Adipocyte (in vitro differentiated cells): ENCODE measurements around the gene PSIP1.
"Not testable (repeated sequence)": the region's sequence is repeated elsewhere in the genome, so short reads cannot be mapped to it uniquely, and the experiment has no call there.

Experiments
- DNase-seq: peaks from one replicate; pipeline ENCODE4 v3.0.0-alpha.2; 2015; ENCODE audit warnings: low read depth
- H3K27me3 ChIP-seq: replicated peaks from 2 replicates; pipeline ENCODE4 v1.7.0; 2013; ENCODE audit warnings: mild to moderate bottlenecking, low read length, moderate library complexity; ENCODE audit not compliant: control insufficient read depth, insufficient read depth
- H3K36me3 ChIP-seq: 2 replicates; pipeline ENCODE4 v1.7.0; 2013; ENCODE audit warnings: low read length, mild to moderate bottlenecking, moderate library complexity; ENCODE audit not compliant: control insufficient read depth, insufficient read depth, severe bottlenecking
- H3K4me1 ChIP-seq: 2 replicates; pipeline ENCODE4 v1.7.0; 2013; ENCODE audit warnings: mild to moderate bottlenecking, low read length, moderate library complexity; ENCODE audit not compliant: control insufficient read depth, insufficient read depth
- H3K4me3 ChIP-seq: 2 replicates; pipeline ENCODE4 v1.7.0; 2013; ENCODE audit warnings: mild to moderate bottlenecking, low read length, moderate library complexity
- H3K9ac ChIP-seq: 2 replicates; pipeline ENCODE4 v1.7.0; 2013; ENCODE audit warnings: mild to moderate bottlenecking, low read length, moderate library complexity
- H3K9me3 ChIP-seq: 2 replicates; pipeline ENCODE4 v1.7.0; 2013; ENCODE audit warnings: mild to moderate bottlenecking, low read length, moderate library complexity; ENCODE audit not compliant: control insufficient read depth

PSIP1 gene

GRCh38 chr9:15510789-15511575, at the start of gene PSIP1:
Gene PSIP1 (minus strand): TSS chr9:15510970. CDS start chr9:15510188, 782 bp downstream.
- Histone ChIP-seq H3K4me1 (peaks cover 6% of the 10 kb centered on the region), H3K27me3 (no peaks in the 10 kb centered on the region), H3K9me3 (no peaks in the 10 kb centered on the region), H3K36me3 (peaks cover 5% of the 10 kb centered on the region), H3K4me3 (peak within 1 kb of the TSS; percentile 92), H3K9ac (peak within 1 kb of the TSS; percentile 95)
- DNase-seq = peak; percentile 86

- Histone ChIP-seq H3K36me3 (no peaks in the 10 kb centered on the region), H3K4me3 (peak overlapping the region; percentile 93), H3K9ac (peak overlapping the region; percentile 90)
Observed at GRCh38 chr9:15553528-15553898, 42.7 kb upstream of the PSIP1 start.

GRCh38 chr9:15552636-15553527, 42.1 kb upstream of the PSIP1 start, which contains the start of gene CCDC171:
Gene CCDC171 (plus strand): TSS chr9:15553043. CDS start chr9:15564089, 11,046 bp downstream.
- no peaks in the 10 kb centered on the region for H3K9me3 ChIP-seq
- no peaks in the 10 kb centered on the region for H3K27me3 ChIP-seq
- peaks cover 9% of the 10 kb centered on the region for H3K4me1 ChIP-seq
- no peaks in the 10 kb centered on the region for H3K36me3 ChIP-seq
- peak; percentile 99 for DNase-seq
- H3K9ac ChIP-seq = peak within 1 kb of the TSS; percentile 90
- peak within 1 kb of the TSS; percentile 93 for H3K4me3 ChIP-seq

More at GRCh38 chr9:15553528-15553898, 42.7 kb upstream of the PSIP1 start:
- no peaks in the 10 kb centered on the region for H3K9me3 ChIP-seq
- no peak for DNase-seq
- peaks cover 9% of the 10 kb centered on the region for H3K4me1 ChIP-seq
- H3K27me3 ChIP-seq = no peaks in the 10 kb centered on the region

- no peak overlapping the region for H3K9ac ChIP-seq
- no peak overlapping the region for H3K4me3 ChIP-seq
- peaks cover 9% of the 10 kb centered on the region for H3K4me1 ChIP-seq
- no peak for DNase-seq
- no peaks in the 10 kb centered on the region for H3K9me3 ChIP-seq
- peaks cover 3% of the 10 kb centered on the region for H3K27me3 ChIP-seq
- H3K36me3 ChIP-seq = no peaks in the 10 kb centered on the region
Observed at GRCh38 chr9:15549611-15550010, 38.8 kb upstream of the PSIP1 start.

- Histone ChIP-seq H3K4me3 (no peak overlapping the region), H3K9ac (no peak overlapping the region), H3K9me3 (peaks cover 2% of the 10 kb centered on the region), H3K36me3 (no peaks in the 10 kb centered on the region), H3K4me1 (no peaks in the 10 kb centered on the region), H3K27me3 (peaks cover 3% of the 10 kb centered on the region)
- DNase-seq = no peak
Observed at GRCh38 chr9:15543047-15543813, 32.5 kb upstream of the PSIP1 start.

GRCh38 chr9:15542624-15543023, 31.9 kb upstream of the PSIP1 start:
- H3K4me1 ChIP-seq = no peaks in the 10 kb centered on the region
- peaks cover 3% of the 10 kb centered on the region for H3K27me3 ChIP-seq
- DNase-seq = no peak
- peaks cover 3% of the 10 kb centered on the region for H3K9me3 ChIP-seq
- H3K4me3 ChIP-seq = no peak overlapping the region
- no peaks in the 10 kb centered on the region for H3K36me3 ChIP-seq
- no peak overlapping the region for H3K9ac ChIP-seq

GRCh38 chr9:15541872-15542271, 31.1 kb upstream of the PSIP1 start:
- Histone ChIP-seq H3K4me1 (no peaks in the 10 kb centered on the region), H3K9me3 (peaks cover 3% of the 10 kb centered on the region), H3K27me3 (peaks cover 3% of the 10 kb centered on the region), H3K9ac (no peak overlapping the region), H3K36me3 (no peaks in the 10 kb centered on the region), H3K4me3 (no peak overlapping the region)
- no peak for DNase-seq

- Histone ChIP-seq H3K9me3 (no peaks in the 10 kb centered on the region), H3K4me1 (no peaks in the 10 kb centered on the region), H3K9ac (no peak overlapping the region), H3K27me3 (no peaks in the 10 kb centered on the region), H3K36me3 (no peaks in the 10 kb centered on the region), H3K4me3 (no peak overlapping the region)
- DNase-seq = no peak
Observed at GRCh38 chr9:15531380-15531779, 20.6 kb upstream of the PSIP1 start.

- no peaks in the 10 kb centered on the region for H3K4me1 ChIP-seq
- no peak overlapping the region for H3K9ac ChIP-seq
Observed at GRCh38 chr9:15529566-15530324, 19.0 kb upstream of the PSIP1 start.

GRCh38 chr9:15527035-15527434, 16.3 kb upstream of the PSIP1 start:
- not testable (repeated sequence) for H3K36me3 ChIP-seq, H3K9ac ChIP-seq

More at GRCh38 chr9:15529566-15530324, 19.0 kb upstream of the PSIP1 start:
- Histone ChIP-seq H3K27me3 (no peaks in the 10 kb centered on the region), H3K9me3 (no peaks in the 10 kb centered on the region), H3K36me3 (no peaks in the 10 kb centered on the region), H3K4me3 (no peak overlapping the region)
- DNase-seq = no peak

More at GRCh38 chr9:15527035-15527434, 16.3 kb upstream of the PSIP1 start:
- H3K9me3 ChIP-seq, H3K4me3 ChIP-seq, DNase-seq, H3K4me1 ChIP-seq, H3K27me3 ChIP-seq: not testable (repeated sequence)
